HepG2 (cell line): ENCODE measurements around the gene NARS2. TPM values are rescaled to one million over a fixed set of nuclear protein-coding genes. Genes with fewer than 3 reads are reported as not detected.
A peak's percentile ranks its signal among the peaks of the same experiment; 100 is the strongest.
"Not testable (repeated sequence)": the region's sequence is repeated elsewhere in the genome, so short reads cannot be mapped to it uniquely, and the experiment has no call there.

Experiments
- ATAC-seq: fragments of 200-7000 bp; cut with Tn5 transposase; 3 replicates; pipeline ENCODE4 v1.9.1; 2020; ENCODE audit warnings: mild to moderate bottlenecking, moderate library complexity
- BruUV-seq: library from RNA; stranded (reverse); fragments of 400-500 nt; replicated peaks from 2 replicates; lab custom pipeline; 2021; lab: Mats Ljungman, UMichigan
- CTCF ChIA-PET: fragments of 300-600 bp; formaldehyde crosslinking; extraction: SDS; loops from one replicate; lab custom pipeline; 2021; ENCODE audit warnings: low total read pairs, inconsistent platforms, low intra/inter-chr PET ratio; lab: Yijun Ruan, JAX
- POLR2A ChIA-PET: fragments of 350-600 bp; sonication (Branson Sonifier 250); formaldehyde crosslinking; loops from one replicate; lab custom pipeline; 2020; ENCODE audit warnings: antibody characterized with exemption, inconsistent platforms; lab: Yijun Ruan, JAX
- DNase-seq: peaks from one replicate; pipeline ENCODE4 v3.0.0-alpha.2; 2015; ENCODE audit warnings: low spot score
- FAIRE-seq: peaks from 3 replicates; lab custom pipeline; 2011; peaks lifted over from hg19 to GRCh38; lab: Jason Lieb, UNC
- H2AFZ ChIP-seq: one replicate; pipeline ENCODE4 v1.6.1; 2011; ENCODE audit warnings: low read length, inconsistent platforms
- H3K27ac ChIP-seq: fragments of 300-600 bp; 3 replicates; pipeline ENCODE4 v1.8.0; 2011; ENCODE audit warnings: mixed run types, mild to moderate bottlenecking, mixed read lengths, low read length, inconsistent platforms; ENCODE audit not compliant: insufficient read depth; ENCODE audit errors: extremely low read length
- H3K27me3 ChIP-seq, 2 experiments: fragments of 200-600 bp in 1 of 2; 2 replicates in 1 of 2; 3 replicates in 1 of 2; pipeline versions ENCODE4 v1.6.0 to v1.8.0; 2011; ENCODE audit warnings: low read length in 2 of 2, mild to moderate bottlenecking in 2 of 2, moderate library complexity in 2 of 2, inconsistent platforms in 1 of 2; ENCODE audit not compliant: insufficient read depth in 2 of 2, control insufficient read depth in 1 of 2
- H3K36me3 ChIP-seq, 2 experiments: fragments of 200-600 bp in 1 of 2; replicated peaks in 1 of 2; 2 replicates in 1 of 2; 3 replicates in 1 of 2; pipeline versions ENCODE4 v1.5.1 to v1.8.0; 2011; ENCODE audit warnings: low read length in 2 of 2, inconsistent platforms in 1 of 2; ENCODE audit not compliant: insufficient read depth in 2 of 2, control insufficient read depth in 1 of 2
- H3K4me1 ChIP-seq: 2 replicates; pipeline ENCODE4 v1.5.1; 2012; ENCODE audit warnings: low read length, inconsistent platforms; ENCODE audit not compliant: insufficient read depth
- H3K4me2 ChIP-seq: 2 replicates; pipeline ENCODE4 v1.6.0; 2011; ENCODE audit warnings: low read depth, low read length, inconsistent platforms
- H3K4me3 ChIP-seq, 3 experiments: fragments of 200-600 bp in 1 of 3; sonication (generic), shearing (Covaris generic) in 1 of 3; replicated peaks in 1 of 3; 2 replicates each; pipeline ENCODE4 v1.5.1; 2011 to 2016; ENCODE audit warnings: low read length in 3 of 3, inconsistent platforms in 2 of 3, low read depth in 2 of 3, mild to moderate bottlenecking in 2 of 3, control low read depth in 1 of 3, mixed read lengths in 1 of 3; ENCODE audit not compliant: insufficient read depth in 1 of 3
- H3K79me2 ChIP-seq: one replicate; pipeline ENCODE4 v1.6.1; 2011; ENCODE audit warnings: low read length, inconsistent platforms; ENCODE audit not compliant: insufficient read depth
- H3K9ac ChIP-seq: 2 replicates; pipeline ENCODE4 v1.6.0; 2011; ENCODE audit warnings: mild to moderate bottlenecking, low read depth, low read length, inconsistent platforms; ENCODE audit not compliant: insufficient read depth
- H3K9me3 ChIP-seq: 2 replicates; pipeline ENCODE4 v1.5.1; 2012; ENCODE audit warnings: mild to moderate bottlenecking, low read length
- H4K20me1 ChIP-seq: 2 replicates; pipeline ENCODE4 v1.6.0; 2011; ENCODE audit warnings: inconsistent platforms, mild to moderate bottlenecking, low read length, moderate library complexity; ENCODE audit not compliant: insufficient read depth
- KLF9 ChIP-seq: IDR thresholded peaks from 2 replicates; pipeline ENCODE4 v1.6.1; 2016; ENCODE audit warnings: low read depth
- MIXL1 ChIP-seq: IDR thresholded peaks from 2 replicates; pipeline ENCODE4 v1.6.1; 2016
- TFAP4 ChIP-seq: sonication (generic); IDR thresholded peaks from 2 replicates; pipeline ENCODE4 v1.6.1; 2016; ENCODE audit warnings: low read depth, borderline replicate concordance
- ZBTB42 ChIP-seq: sonication (generic); formaldehyde crosslinking; IDR thresholded peaks from 2 replicates; pipeline ENCODE4 v1.5.0; 2020; ENCODE audit warnings: mild to moderate bottlenecking, missing genetic modification reagents
- ZFP36 ChIP-seq: fragments of 150-350 bp; IDR thresholded peaks from 2 replicates; pipeline ENCODE4 v1.6.1; 2018; ENCODE audit warnings: borderline replicate concordance, low read length, low read depth; ENCODE audit not compliant: partially characterized antibody
- ZNF121 ChIP-seq: sonication (generic); formaldehyde crosslinking; IDR thresholded peaks from 2 replicates; pipeline ENCODE4 v1.5.0; 2020; ENCODE audit warnings: mild to moderate bottlenecking, missing genetic modification reagents
- ZNF597 ChIP-seq: sonication (generic); formaldehyde crosslinking; IDR thresholded peaks from 2 replicates; pipeline ENCODE4 v1.5.0; 2020; ENCODE audit warnings: missing genetic modification reagents
- WGBS: methylation state at CpG from one replicate; pipeline ENCODE4 v1.1.6; 2017; ENCODE audit warnings: low lambda C conversion rate; 5-methylcytosine and 5-hydroxymethylcytosine counted together
- in situ Hi-C: cut with HindIII; loops from 2 replicates; pipeline ENCODE4 v1.10.0; 2017; ENCODE audit warnings: low pct_unique_long_range_greater_than_20kb; ENCODE audit not compliant: extremely low pct_ligation_motif_present
- intact Hi-C: fragments of 100-400 bp; cut with micrococcal nuclease; formaldehyde crosslinking; loops from one replicate; pipeline ENCODE4 v1.10.0; 2022; ENCODE audit not compliant: unreplicated experiment
- polyA plus RNA-seq, 8 experiments: library from polyadenylated mRNA; depleted of rRNA in 3 of 8; stranded (reverse) in 7 of 8; unstranded in 1 of 8; fragments of >200 nt; fragmentation: Illumina TruSeq in 4 of 8; extraction: Trizol in 4 of 8; gene quantifications; 2 replicates each; pipeline versions ENCODE4 v1.2.1 to v1.2.3, GENCODE V29; 2011 to 2016; ENCODE audit warnings: low read depth in 4 of 8, missing spikeins in 1 of 8, mixed read lengths in 1 of 8; ENCODE audit not compliant: insufficient read depth in 1 of 8
- total RNA-seq, 5 experiments: library from RNA; depleted of rRNA; stranded (reverse); fragments of >200 nt; fragmentation: Illumina TruSeq; extraction: Trizol; gene quantifications; 2 replicates each; pipeline ENCODE4 v1.2.3, GENCODE V29; 2016; ENCODE audit warnings: low read depth in 1 of 5

The NARS2 gene
- total and polyA plus RNA-seq, 2 of the 13 experiments (the other 11 are each of a cell fraction or from before 2014, with no cell fraction given), result 45.9 to 65.0 TPM

- TF ChIP-seq KLF9 (CRISPR knock-in tag) (no peak), MIXL1 (0 out of 2 replicates have a peak, but pooled peaks have one; percentile 17), TFAP4 (peak; percentile 83), ZFP36 (no peak), ZNF597 (CRISPR knock-in tag) (no peak), ZBTB42 (CRISPR knock-in tag) (no peak)
- TF ChIP-seq, all 625 proteins: peak for 8
Observed at GRCh38 chr11:78564490-78565467, 9.9 kb downstream of the NARS2 start (continued).

GRCh38 chr11:78564037-78564436, 10.6 kb downstream of the NARS2 start:
- TF ChIP-seq ZNF121, result peak; percentile 47; the same call in 1 of the 2 replicates
- intact Hi-C loops (loop anchor here (1.0 kb wide), 2 partner anchors 147 to 336 kb away; partner anchors contain the start of gene GAB2), in situ Hi-C loops (loop anchor here (5.0 kb wide), 1 partner anchor 337 kb away; no protein-coding TSS in a partner anchor)
- not testable (repeated sequence) for ATAC-seq, H3K4me3 ChIP-seq, H3K9ac ChIP-seq, H3K9me3 ChIP-seq, H2AFZ ChIP-seq, H3K27ac ChIP-seq, H3K4me2 ChIP-seq, DNase-seq, BruUV-seq, H3K27me3 ChIP-seq, FAIRE-seq
- H3K36me3 ChIP-seq, result peaks cover 11 to 50% of the 10 kb centered on the region in 2 experiments
- CTCF ChIA-PET, result interaction anchor here (1.2 to 1.8 kb wide), 3 partner anchors 23 to 336 kb away, joined by 3 to 12 read pairs (median 10); partner anchors contain the start of gene GAB2
- H3K4me1 ChIP-seq, result peaks cover 52% of the 10 kb centered on the region
- H3K79me2 ChIP-seq, result peaks cover 55% of the 10 kb centered on the region
- 90% methylated on average over 3 of the region's 4 CpGs for WGBS
- peaks cover 11% of the 10 kb centered on the region for H4K20me1 ChIP-seq
- POLR2A ChIA-PET, result interaction anchor here (3.7 kb wide), 1 partner anchor 10 kb away, joined by 27 read pairs; the partner anchor contains the start of gene NARS2

- CTCF ChIA-PET, result interaction anchor here (1.8 kb wide), 1 partner anchor 335 kb away, joined by 12 read pairs; no protein-coding TSS in a partner anchor
- in situ Hi-C loops, result loop anchor here (5.0 kb wide), 1 partner anchor 336 kb away; no protein-coding TSS in a partner anchor
Observed at GRCh38 chr11:78563090-78563489, 11.6 kb downstream of the NARS2 start.

More at GRCh38 chr11:78563090-78563489, 11.6 kb downstream of the NARS2 start:
- FAIRE-seq, H2AFZ ChIP-seq, H3K4me2 ChIP-seq, H3K4me3 ChIP-seq, H3K27ac ChIP-seq, BruUV-seq, H3K9me3 ChIP-seq, H3K9ac ChIP-seq, H3K27me3 ChIP-seq, ATAC-seq, intact Hi-C loops, DNase-seq: not testable (repeated sequence)
- 97% methylated on average over 12 of the region's 12 CpGs for WGBS
- Histone ChIP-seq H3K36me3 (peaks cover 9 to 49% of the 10 kb centered on the region in 2 experiments), H3K4me1 (peaks cover 49% of the 10 kb centered on the region), H3K79me2 (peaks cover 59% of the 10 kb centered on the region), H4K20me1 (peaks cover 11% of the 10 kb centered on the region)
- POLR2A ChIA-PET, result interaction anchor here (3.7 kb wide), 1 partner anchor 11 kb away, joined by 27 read pairs; the partner anchor contains the start of gene NARS2
